ENCODE results near the gene ASB15. TPM values are rescaled to one million over a fixed set of nuclear protein-coding genes. Genes with fewer than 3 reads are reported as not detected.
"Not testable (repeated sequence)": the region's sequence is repeated elsewhere in the genome, so short reads cannot be mapped to it uniquely, and the experiment has no call there.

The ASB15 gene
- not detected in 2 replicates for total RNA-seq (2014; rRNA removed; shearing (Covaris generic))

- peak; percentile 15 for DNase-seq (ENCODE audit: low spot score)
- in situ Hi-C loops (cut with HindIII; ENCODE audit: low sequenced_read_pairs) = no loop called here
Measured at GRCh38 chr7:123601530-123601929, at the start of gene ASB15. TSS of gene ASB15 (plus strand) at chr7:123601821. CDS start at chr7:123614503, 12,682 bp downstream.

- in situ Hi-C loops (cut with HindIII; ENCODE audit: low sequenced_read_pairs); DNase-seq (ENCODE audit: low spot score): not testable (repeated sequence)
Measured at GRCh38 chr7:123552134-123552533, 49.5 kb upstream of the ASB15 start.

- in situ Hi-C loops (cut with HindIII; ENCODE audit: low sequenced_read_pairs) = no loop called here
- DNase-seq (ENCODE audit: low spot score) = no peak
Measured at GRCh38 chr7:123552641-123553040, 49.0 kb upstream of the ASB15 start.

- DNase-seq (ENCODE audit: low spot score) = no peak
- in situ Hi-C loops (cut with HindIII; ENCODE audit: low sequenced_read_pairs) = no loop called here
Measured at GRCh38 chr7:123553159-123553558, 48.5 kb upstream of the ASB15 start.

GRCh38 chr7:123555484-123555883, 46.1 kb upstream of the ASB15 start:
- no peak for DNase-seq (ENCODE audit: low spot score)
- in situ Hi-C loops (cut with HindIII; ENCODE audit: low sequenced_read_pairs) = no loop called here

- in situ Hi-C loops (cut with HindIII; ENCODE audit: low sequenced_read_pairs) = no loop called here
- DNase-seq (ENCODE audit: low spot score) = no peak
Measured at GRCh38 chr7:123557016-123557397, 44.6 kb upstream of the ASB15 start.

- in situ Hi-C loops (cut with HindIII; ENCODE audit: low sequenced_read_pairs) = no loop called here
- peak; percentile 100 for DNase-seq (ENCODE audit: low spot score)
Measured at GRCh38 chr7:123557398-123558288, 44.0 kb upstream of the ASB15 start, which contains the start of gene NDUFA5. TSS of gene NDUFA5 (minus strand) at chr7:123557818. CDS start at chr7:123557795, 23 bp downstream.

- in situ Hi-C loops (cut with HindIII; ENCODE audit: low sequenced_read_pairs) = no loop called here
- DNase-seq (ENCODE audit: low spot score) = no peak
Measured at GRCh38 chr7:123558289-123558874, 43.2 kb upstream of the ASB15 start.

GRCh38 chr7:123562121-123562520, 39.5 kb upstream of the ASB15 start:
- in situ Hi-C loops (cut with HindIII; ENCODE audit: low sequenced_read_pairs) = no loop called here
- DNase-seq (ENCODE audit: low spot score) = no peak

GRCh38 chr7:123569352-123570010, 32.1 kb upstream of the ASB15 start:
- in situ Hi-C loops (cut with HindIII; ENCODE audit: low sequenced_read_pairs) = no loop called here
- no peak for DNase-seq (ENCODE audit: low spot score)

- DNase-seq (ENCODE audit: low spot score) = no peak
- in situ Hi-C loops (cut with HindIII; ENCODE audit: low sequenced_read_pairs) = no loop called here
Measured at GRCh38 chr7:123570390-123571182, 31.0 kb upstream of the ASB15 start.

GRCh38 chr7:123571187-123571586, 30.4 kb upstream of the ASB15 start:
- DNase-seq (ENCODE audit: low spot score) = no peak
- in situ Hi-C loops (cut with HindIII; ENCODE audit: low sequenced_read_pairs) = no loop called here

- in situ Hi-C loops (cut with HindIII; ENCODE audit: low sequenced_read_pairs) = no loop called here
- DNase-seq (ENCODE audit: low spot score) = no peak
Measured at GRCh38 chr7:123571684-123572083, 29.9 kb upstream of the ASB15 start.

GRCh38 chr7:123573341-123573740, 28.3 kb upstream of the ASB15 start:
- DNase-seq (ENCODE audit: low spot score) = no peak
- in situ Hi-C loops (cut with HindIII; ENCODE audit: low sequenced_read_pairs) = no loop called here

GRCh38 chr7:123573896-123574467, 27.6 kb upstream of the ASB15 start:
- in situ Hi-C loops (cut with HindIII; ENCODE audit: low sequenced_read_pairs) = no loop called here
- no peak for DNase-seq (ENCODE audit: low spot score)

GRCh38 chr7:123579416-123579815, 22.2 kb upstream of the ASB15 start:
- no peak for DNase-seq (ENCODE audit: low spot score)
- in situ Hi-C loops (cut with HindIII; ENCODE audit: low sequenced_read_pairs) = no loop called here

GRCh38 chr7:123580406-123581161, 21.0 kb upstream of the ASB15 start:
- in situ Hi-C loops (cut with HindIII; ENCODE audit: low sequenced_read_pairs) = no loop called here
- peak; percentile 48 for DNase-seq (ENCODE audit: low spot score)

GRCh38 chr7:123581162-123581459, 20.5 kb upstream of the ASB15 start:
- in situ Hi-C loops (cut with HindIII; ENCODE audit: low sequenced_read_pairs) = no loop called here
- no peak for DNase-seq (ENCODE audit: low spot score)
